IMR-90 (cell line): ENCODE measurements around the gene SLC25A21.

ENCODE experiments used
- BHLHE40 ChIP-seq: fragments of 150-350 bp; IDR thresholded peaks from 2 replicates; pipeline ENCODE4 v1.6.1; 2016; ENCODE audit warnings: mild to moderate bottlenecking, low read depth, low read length
- CEBPB ChIP-seq: IDR thresholded peaks from 2 replicates; pipeline ENCODE4 v1.6.1; 2012; ENCODE audit warnings: low read depth, low read length, improper control_type of control experiment
- CHD1 ChIP-seq: IDR thresholded peaks from 2 replicates; pipeline ENCODE4 v1.6.1; 2012; ENCODE audit warnings: low read depth, low read length, improper control_type of control experiment
- CTCF ChIP-seq: conservative IDR thresholded peaks from 2 replicates; pipeline ENCODE4 v1.5.1; 2012; ENCODE audit warnings: mild to moderate bottlenecking, low read depth, low read length, improper control_type of control experiment
- ELK1 ChIP-seq: fragments of 150-350 bp; IDR thresholded peaks from 2 replicates; pipeline ENCODE4 v1.6.1; 2016; ENCODE audit warnings: low read depth, mild to moderate bottlenecking, low read length, moderate library complexity, borderline replicate concordance
- FOS ChIP-seq: fragments of 150-350 bp; IDR thresholded peaks from 2 replicates; pipeline ENCODE4 v1.6.1; 2016; ENCODE audit warnings: low read depth, low read length
- MXI1 ChIP-seq: IDR thresholded peaks from 2 replicates; pipeline ENCODE4 v1.6.1; 2012; ENCODE audit warnings: low read depth, mild to moderate bottlenecking, low read length, moderate library complexity, borderline replicate concordance
- NFE2L2 ChIP-seq: fragments of 150-350 bp; IDR thresholded peaks from 2 replicates; pipeline ENCODE4 v1.6.1; 2016; ENCODE audit warnings: low read depth, mild to moderate bottlenecking, low read length
- POLR2A ChIP-seq: IDR thresholded peaks from 2 replicates; pipeline ENCODE4 v1.6.1; 2012; ENCODE audit warnings: mild to moderate bottlenecking, low read depth, low read length
- RAD21 ChIP-seq: IDR thresholded peaks from 2 replicates; pipeline ENCODE4 v1.6.1; 2012; ENCODE audit warnings: low read length, improper control_type of control experiment
- RCOR1 ChIP-seq: IDR thresholded peaks from 2 replicates; pipeline ENCODE4 v1.6.1; 2012; ENCODE audit warnings: mild to moderate bottlenecking, low read length, improper control_type of control experiment; ENCODE audit not compliant: insufficient replicate concordance
- RFX5 ChIP-seq: IDR thresholded peaks from 2 replicates; pipeline ENCODE4 v1.8.0; 2012; ENCODE audit warnings: low read depth, mild to moderate bottlenecking, low read length, moderate library complexity
- SMC3 ChIP-seq: fragments of 150-350 bp; IDR thresholded peaks from 2 replicates; pipeline ENCODE4 v1.6.1; 2016; ENCODE audit warnings: low read depth, mild to moderate bottlenecking, antibody characterized with exemption, low read length, moderate library complexity

GRCh38 chr14:37063467-37064240 lies 108.8 kb downstream of the SLC25A21 start:
- no peak for TF ChIP-seq POLR2A
- TF ChIP-seq CHD1, result no peak
- no peak for TF ChIP-seq CTCF
- TF ChIP-seq SMC3, result no peak
- no peak for TF ChIP-seq FOS
- TF ChIP-seq RFX5, result no peak
- TF ChIP-seq MXI1, result no peak
- no peak for TF ChIP-seq ELK1
- no peak for TF ChIP-seq CEBPB
- no peak for TF ChIP-seq RCOR1
- TF ChIP-seq RAD21, result no peak
- no peak for TF ChIP-seq NFE2L2
- TF ChIP-seq BHLHE40, result no peak
